CD14-positive monocyte (primary cell): ENCODE data around the gene NEDD4L. TPM values are rescaled to one million over a fixed set of nuclear protein-coding genes. Genes with fewer than 3 reads are reported as not detected.
A peak's percentile ranks its signal among the peaks of the same experiment; 100 is the strongest.

ENCODE experiments used
- DNase-seq, 3 donors: peaks; one replicate each; pipeline ENCODE4 v3.0.0-alpha.2; 2011 to 2022
- H2AFZ ChIP-seq: 2 replicates; pipeline ENCODE4 v1.6.0; 2012; ENCODE audit warnings: mild to moderate bottlenecking, low read depth, low read length, inconsistent platforms; ENCODE audit not compliant: insufficient read depth, poor library complexity, severe bottlenecking
- H3K27ac ChIP-seq, 2 donors: 1 replicate in 1 of 2; 2 replicates in 1 of 2; pipeline ENCODE4 v1.5.1; 2012 to 2013; ENCODE audit warnings: low read length in 2 of 2, control low read depth in 1 of 2, inconsistent platforms in 1 of 2, low read depth in 1 of 2, mild to moderate bottlenecking in 1 of 2
- H3K27me3 ChIP-seq, 2 donors: one replicate each; pipeline versions ENCODE4 v1.6.0 to v1.6.1; 2011 to 2013; ENCODE audit warnings: low read length in 2 of 2; ENCODE audit not compliant: control insufficient read depth in 2 of 2, insufficient read depth in 2 of 2
- H3K36me3 ChIP-seq, 2 donors: replicated peaks in 1 of 2; 1 replicate in 1 of 2; 2 replicates in 1 of 2; pipeline versions ENCODE4 v1.5.1 to v1.6.1; 2012 to 2013; ENCODE audit warnings: low read length in 2 of 2, control low read depth in 1 of 2, inconsistent platforms in 1 of 2, mild to moderate bottlenecking in 1 of 2; ENCODE audit not compliant: insufficient read depth in 2 of 2, control insufficient read depth in 1 of 2
- H3K4me1 ChIP-seq, 2 donors: 1 replicate in 1 of 2; 2 replicates in 1 of 2; pipeline versions ENCODE4 v1.5.1 to v1.6.1; 2012 to 2013; ENCODE audit warnings: low read length in 2 of 2, control low read depth in 1 of 2, inconsistent platforms in 1 of 2, mild to moderate bottlenecking in 1 of 2, moderate library complexity in 1 of 2; ENCODE audit not compliant: insufficient read depth in 2 of 2, control insufficient read depth in 1 of 2
- H3K4me2 ChIP-seq: replicated peaks from 2 replicates; pipeline ENCODE3; 2012; ENCODE audit warnings: low read length, moderate library complexity, mild to moderate bottlenecking; ENCODE audit not compliant: poor library complexity, severe bottlenecking; ENCODE audit errors: extremely low read depth
- H3K4me3 ChIP-seq, 3 experiments: fragments of 200-600 bp in 1 of 3; sonication (generic) in 1 of 3; replicated peaks in 1 of 3; 1 replicate in 2 of 3; 2 replicates in 1 of 3; pipeline ENCODE4 v1.5.1; 2011 to 2013; ENCODE audit warnings: low read length in 3 of 3, mild to moderate bottlenecking in 3 of 3, control low read depth in 2 of 3, low read depth in 2 of 3, inconsistent platforms in 1 of 3, moderate library complexity in 1 of 3
- H3K79me2 ChIP-seq: 2 replicates; pipeline ENCODE4 v1.6.0; 2012; ENCODE audit warnings: mild to moderate bottlenecking, control low read depth, inconsistent platforms, low read length, moderate library complexity; ENCODE audit not compliant: insufficient read depth
- H3K9ac ChIP-seq: 2 replicates; pipeline ENCODE4 v1.6.0; 2017; ENCODE audit warnings: low read length, mild to moderate bottlenecking; ENCODE audit not compliant: insufficient read depth, poor library complexity, severe bottlenecking
- H3K9me3 ChIP-seq, 2 donors: replicated peaks in 1 of 2; 1 replicate in 1 of 2; 2 replicates in 1 of 2; pipeline versions ENCODE4 v1.5.1 to v1.6.1; 2012 to 2013; ENCODE audit warnings: low read length in 2 of 2, control low read depth in 1 of 2; ENCODE audit not compliant: control insufficient read depth in 1 of 2, insufficient read depth in 1 of 2
- H4K20me1 ChIP-seq: 2 replicates; pipeline ENCODE4 v1.6.0; 2012; ENCODE audit warnings: mild to moderate bottlenecking, low read length, control low read depth, moderate library complexity; ENCODE audit not compliant: insufficient read depth
- H3K27ac Mint-ChIP-seq, 7 donors: one replicate each; pipeline ENCODE4 v1.8.0; 2020; ENCODE audit warnings: mild to moderate bottlenecking in 7 of 7, mixed read lengths in 7 of 7, moderate library complexity in 6 of 7, inconsistent platforms in 2 of 7
- H3K27me3 Mint-ChIP-seq, 3 donors: one replicate each; pipeline ENCODE4 v1.8.0; 2021 to 2022; ENCODE audit warnings: low read depth in 3 of 3, mild to moderate bottlenecking in 3 of 3, mixed read lengths in 3 of 3, moderate library complexity in 3 of 3, inconsistent platforms in 1 of 3
- H3K36me3 Mint-ChIP-seq, 2 donors: one replicate each; pipeline ENCODE4 v1.8.0; 2020; ENCODE audit warnings: mixed read lengths in 2 of 2, inconsistent platforms in 1 of 2, mild to moderate bottlenecking in 1 of 2
- H3K4me1 Mint-ChIP-seq: one replicate; pipeline ENCODE4 v1.8.0; 2020; ENCODE audit warnings: mild to moderate bottlenecking, mixed read lengths
- H3K4me3 Mint-ChIP-seq, 2 donors: one replicate each; pipeline ENCODE4 v1.8.0; 2020; ENCODE audit warnings: mild to moderate bottlenecking in 2 of 2, mixed read lengths in 2 of 2, moderate library complexity in 1 of 2
- H3K9me3 Mint-ChIP-seq, 7 donors: one replicate each; pipeline ENCODE4 v1.8.0; 2020 to 2022; ENCODE audit warnings: mixed read lengths in 7 of 7, mild to moderate bottlenecking in 6 of 7, moderate library complexity in 6 of 7, inconsistent platforms in 2 of 7
- CTCF ChIP-seq: fragments of 200-600 bp; IDR thresholded peaks from one replicate; pipeline ENCODE4 v1.8.0; 2022; ENCODE audit warnings: antibody characterized with exemption, mild to moderate bottlenecking
- WGBS: methylation state at CpG from one replicate; pipeline ENCODE4 v1.1.5; 2013; ENCODE audit warnings: missing lambda C conversion rate; ENCODE audit not compliant: insufficient coverage; 5-methylcytosine and 5-hydroxymethylcytosine counted together
- intact Hi-C, 2 donors: fragments of 100-400 bp; cut with micrococcal nuclease; formaldehyde crosslinking; loops; one replicate each; pipeline versions ENCODE4 v1.15.0 to v1.15.1; 2023
- polyA plus RNA-seq, 3 donors: library from polyadenylated mRNA; depleted of rRNA in 1 of 3; unstranded in 2 of 3; stranded (reverse) in 1 of 3; fragments of 300-500 nt in 2 of 3; fragments of >200 nt in 1 of 3; fragmentation: Illumina TruSeq in 2 of 3; gene quantifications; 1 replicate in 2 of 3; 2 replicates in 1 of 3; pipeline ENCODE4 v1.2.3, GENCODE V29; 2012 to 2021

NEDD4L gene
- polyA plus RNA-seq, 3 donors = 2.5 to 5.2 (median 4.5) TPM

- no peak overlapping the region for H3K4me3 Mint-ChIP-seq
- no peak overlapping the region for H3K9ac ChIP-seq
- no peaks in the 10 kb centered on the region for H3K79me2 ChIP-seq
- H3K4me1 Mint-ChIP-seq = no peaks in the 10 kb centered on the region
- H3K27ac Mint-ChIP-seq = no peak overlapping the region
- no peak overlapping the region for H3K4me3 ChIP-seq
- H2AFZ ChIP-seq = no peak overlapping the region
- H3K36me3 ChIP-seq = no peaks in the 10 kb centered on the region
- H3K4me2 ChIP-seq = no peak overlapping the region
- H3K9me3 Mint-ChIP-seq = no peaks in the 10 kb centered on the region
- peaks cover 0 to 12% (median 2%) of the 10 kb centered on the region in 3 donors for H3K27me3 Mint-ChIP-seq
- no peaks in the 10 kb centered on the region for H3K27me3 ChIP-seq
- H3K9me3 ChIP-seq = no peaks in the 10 kb centered on the region
- intact Hi-C loops = no loop called here
- WGBS = 71% methylated on average over 2 of the region's 5 CpGs
- no peaks in the 10 kb centered on the region for H4K20me1 ChIP-seq
- peak; percentile 92 for TF ChIP-seq CTCF
- no peak overlapping the region for H3K27ac ChIP-seq
- DNase-seq = peak; percentile 17 to 43 (median 37)
- H3K36me3 Mint-ChIP-seq = no peaks in the 10 kb centered on the region
- no peaks in the 10 kb centered on the region for H3K4me1 ChIP-seq
Measured at GRCh38 chr18:58180738-58181353, 136.8 kb downstream of the NEDD4L start.

- no peak for TF ChIP-seq CTCF
Measured at GRCh38 chr18:58181988-58182387, 138.0 kb downstream of the NEDD4L start.

More at GRCh38 chr18:58181988-58182387, 138.0 kb downstream of the NEDD4L start:
- no peaks in the 10 kb centered on the region for H3K4me1 ChIP-seq
- no peaks in the 10 kb centered on the region for H3K27me3 ChIP-seq
- H2AFZ ChIP-seq = no peak overlapping the region
- WGBS = no CpG with 5 or more reads among the region's 2 CpGs
- Mint-ChIP-seq H3K27me3 (peaks cover 0 to 8% (median 2%) of the 10 kb centered on the region in 3 donors), H3K4me3 (no peak overlapping the region), H3K36me3 (no peaks in the 10 kb centered on the region), H3K4me1 (no peaks in the 10 kb centered on the region), H3K9me3 (no peaks in the 10 kb centered on the region), H3K27ac (no peak overlapping the region)
- H3K9ac ChIP-seq = no peak overlapping the region
- H3K79me2 ChIP-seq = no peaks in the 10 kb centered on the region
- no peaks in the 10 kb centered on the region for H3K9me3 ChIP-seq
- H3K4me2 ChIP-seq = no peak overlapping the region
- DNase-seq = no peak
- no peaks in the 10 kb centered on the region for H3K36me3 ChIP-seq
- intact Hi-C loops = no loop called here
- H4K20me1 ChIP-seq = no peaks in the 10 kb centered on the region
- H3K27ac ChIP-seq = no peak overlapping the region
- H3K4me3 ChIP-seq = no peak overlapping the region
